ENCODE results near the gene VEGFD. TPM values are rescaled to one million over a fixed set of nuclear protein-coding genes. Genes with fewer than 3 reads are reported as not detected.

Gene VEGFD
- total and polyA plus RNA-seq, 7 donors: 1.2 to 8.4 (median 6.9) TPM

- Histone ChIP-seq H3K9me3 (no peaks in the 10 kb centered on the region), H3K27me3 (ENCODE audit: insufficient read depth in 3 of 3, low read length in 2 of 3) (peaks cover 0 to 3% (median 0%) of the 10 kb centered on the region in 3 donors), H3K4me3 (no peak overlapping the region), H3K4me1 (no peaks in the 10 kb centered on the region), H3K27ac (no peak overlapping the region), H3K36me3 (ENCODE audit: insufficient read depth in 1 of 2, low read depth in 1 of 2) (peaks cover 0 to 20% of the 10 kb centered on the region in 2 donors)
- TF ChIP-seq CTCF (IDR thresholded peaks at IDR 0.05): no peak
- intact Hi-C loops (cut with DNase I): no loop called here
- DNase-seq (no peak), ATAC-seq (no peak)
Observed at GRCh38 chrX:15398874-15399273, 14.7 kb upstream of the VEGFD start.

GRCh38 chrX:15395789-15396188, 11.6 kb upstream of the VEGFD start:
- Histone ChIP-seq H3K36me3 (ENCODE audit: insufficient read depth in 1 of 2, low read depth in 1 of 2) (peaks cover 0 to 20% of the 10 kb centered on the region in 2 donors), H3K9me3 (no peaks in the 10 kb centered on the region), H3K4me3 (no peak overlapping the region), H3K27me3 (ENCODE audit: insufficient read depth in 3 of 3, low read length in 2 of 3) (peaks cover 0 to 8% (median 0%) of the 10 kb centered on the region in 3 donors), H3K27ac (no peak overlapping the region), H3K4me1 (no peaks in the 10 kb centered on the region)
- intact Hi-C loops (cut with DNase I): no loop called here
- 45 to 54% (median 53%) methylated on average over 2 of the region's 2 CpGs for WGBS, 3 donors
- ATAC-seq: peak in 1 of 4 donors; percentile 35
- no peak for DNase-seq
- TF ChIP-seq CTCF (IDR thresholded peaks at IDR 0.05): no peak

- no peak overlapping the region for H3K4me3 ChIP-seq
- peaks cover 0 to 8% (median 0%) of the 10 kb centered on the region in 3 donors for H3K27me3 ChIP-seq (ENCODE audit: insufficient read depth in 3 of 3, low read length in 2 of 3)
- no peak for TF ChIP-seq CTCF (IDR thresholded peaks at IDR 0.05)
- H3K27ac ChIP-seq: no peak overlapping the region
- ATAC-seq (no peak), DNase-seq (no peak)
- 45 to 83% (median 80%) methylated on average over 4 of the region's 4 CpGs for WGBS, 3 donors
- no peaks in the 10 kb centered on the region for H3K9me3 ChIP-seq
- peaks cover 0 to 24% of the 10 kb centered on the region in 2 donors for H3K36me3 ChIP-seq (ENCODE audit: insufficient read depth in 1 of 2, low read depth in 1 of 2)
- H3K4me1 ChIP-seq: no peaks in the 10 kb centered on the region
- intact Hi-C loops (cut with DNase I): no loop called here
Observed at GRCh38 chrX:15391850-15392249, 7.6 kb upstream of the VEGFD start.

- intact Hi-C loops (cut with DNase I): no loop called here
- no peak overlapping the region for H3K4me3 ChIP-seq
Observed at GRCh38 chrX:15382813-15383212, 1.4 kb downstream of the VEGFD start.

More at GRCh38 chrX:15382813-15383212, 1.4 kb downstream of the VEGFD start:
- DNase-seq (no peak), ATAC-seq (no peak)
- Histone ChIP-seq H3K9me3 (no peaks in the 10 kb centered on the region), H3K27me3 (ENCODE audit: insufficient read depth in 3 of 3, low read length in 2 of 3) (peaks cover 0 to 3% (median 0%) of the 10 kb centered on the region in 3 donors), H3K4me1 (peaks cover 9% of the 10 kb centered on the region), H3K27ac (no peak overlapping the region), H3K36me3 (ENCODE audit: insufficient read depth in 1 of 2, low read depth in 1 of 2) (no peaks in the 10 kb centered on the region)
- TF ChIP-seq CTCF (IDR thresholded peaks at IDR 0.05): no peak
- WGBS, 3 donors: 49 to 83% (median 81%) methylated on average over 8 of the region's 8 CpGs

Measured in psoas muscle (tissue), 8 donors.